PFSK-1 (cell line): ENCODE measurements around the gene TMPRSS3.

ENCODE experiments used
- FOXP2 ChIP-seq: optimal IDR thresholded peaks from 2 replicates; pipeline ENCODE3; 2011; ENCODE audit warnings: borderline replicate concordance, control low read depth, inconsistent platforms; ENCODE audit not compliant: insufficient read depth; ENCODE audit errors: extremely low read length, extremely low read depth
- POLR2AphosphoS5 ChIP-seq: IDR thresholded peaks from 2 replicates; pipeline ENCODE4 v1.6.1; 2012; ENCODE audit warnings: low read depth, mild to moderate bottlenecking, control low read depth, low read length, moderate library complexity
- SIN3A ChIP-seq: IDR thresholded peaks from 2 replicates; pipeline ENCODE4 v1.6.1; 2012; ENCODE audit warnings: mild to moderate bottlenecking, low read length, moderate library complexity, borderline replicate concordance; ENCODE audit not compliant: insufficient read depth
- TAF1 ChIP-seq: IDR thresholded peaks from 2 replicates; pipeline ENCODE4 v1.6.1; 2012; ENCODE audit warnings: low read length, control low read depth, borderline replicate concordance; ENCODE audit not compliant: insufficient read depth
- TF ChIP-seq, protein P1 (sequence below), 2 experiments: IDR thresholded peaks; 2 replicates each; pipeline versions ENCODE4 v1.6.1 to v1.8.0; 2011 to 2012; ENCODE audit warnings: low read depth in 2 of 2, low read length in 2 of 2, control low read depth in 1 of 2, inconsistent platforms in 1 of 2, mild to moderate bottlenecking in 1 of 2, moderate library complexity in 1 of 2; ENCODE audit not compliant: insufficient read depth in 1 of 2

Gene TMPRSS3

GRCh38 chr21:42346441-42346840, 49.4 kb downstream of the TMPRSS3 start:
- TF ChIP-seq, protein P1, sequence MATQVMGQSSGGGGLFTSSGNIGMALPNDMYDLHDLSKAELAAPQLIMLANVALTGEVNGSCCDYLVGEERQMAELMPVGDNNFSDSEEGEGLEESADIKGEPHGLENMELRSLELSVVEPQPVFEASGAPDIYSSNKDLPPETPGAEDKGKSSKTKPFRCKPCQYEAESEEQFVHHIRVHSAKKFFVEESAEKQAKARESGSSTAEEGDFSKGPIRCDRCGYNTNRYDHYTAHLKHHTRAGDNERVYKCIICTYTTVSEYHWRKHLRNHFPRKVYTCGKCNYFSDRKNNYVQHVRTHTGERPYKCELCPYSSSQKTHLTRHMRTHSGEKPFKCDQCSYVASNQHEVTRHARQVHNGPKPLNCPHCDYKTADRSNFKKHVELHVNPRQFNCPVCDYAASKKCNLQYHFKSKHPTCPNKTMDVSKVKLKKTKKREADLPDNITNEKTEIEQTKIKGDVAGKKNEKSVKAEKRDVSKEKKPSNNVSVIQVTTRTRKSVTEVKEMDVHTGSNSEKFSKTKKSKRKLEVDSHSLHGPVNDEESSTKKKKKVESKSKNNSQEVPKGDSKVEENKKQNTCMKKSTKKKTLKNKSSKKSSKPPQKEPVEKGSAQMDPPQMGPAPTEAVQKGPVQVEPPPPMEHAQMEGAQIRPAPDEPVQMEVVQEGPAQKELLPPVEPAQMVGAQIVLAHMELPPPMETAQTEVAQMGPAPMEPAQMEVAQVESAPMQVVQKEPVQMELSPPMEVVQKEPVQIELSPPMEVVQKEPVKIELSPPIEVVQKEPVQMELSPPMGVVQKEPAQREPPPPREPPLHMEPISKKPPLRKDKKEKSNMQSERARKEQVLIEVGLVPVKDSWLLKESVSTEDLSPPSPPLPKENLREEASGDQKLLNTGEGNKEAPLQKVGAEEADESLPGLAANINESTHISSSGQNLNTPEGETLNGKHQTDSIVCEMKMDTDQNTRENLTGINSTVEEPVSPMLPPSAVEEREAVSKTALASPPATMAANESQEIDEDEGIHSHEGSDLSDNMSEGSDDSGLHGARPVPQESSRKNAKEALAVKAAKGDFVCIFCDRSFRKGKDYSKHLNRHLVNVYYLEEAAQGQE (IDR thresholded peaks at IDR 0.05; ENCODE audit: insufficient read depth in 1 of 2, low read depth in 2 of 2, low read length in 2 of 2), result no peak
- TF ChIP-seq FOXP2 (no peak), POLR2AphosphoS5 (no peak), SIN3A (no peak), TAF1 (no peak)

- TF ChIP-seq FOXP2 (no peak), TAF1 (no peak), SIN3A (no peak), POLR2AphosphoS5 (no peak)
- TF ChIP-seq, protein P1 (IDR thresholded peaks at IDR 0.05; ENCODE audit: insufficient read depth in 1 of 2, low read depth in 2 of 2, low read length in 2 of 2), result no peak
These were observed 51.2 kb downstream of the TMPRSS3 start for GRCh38 chr21:42344631-42345030.

DNA sequence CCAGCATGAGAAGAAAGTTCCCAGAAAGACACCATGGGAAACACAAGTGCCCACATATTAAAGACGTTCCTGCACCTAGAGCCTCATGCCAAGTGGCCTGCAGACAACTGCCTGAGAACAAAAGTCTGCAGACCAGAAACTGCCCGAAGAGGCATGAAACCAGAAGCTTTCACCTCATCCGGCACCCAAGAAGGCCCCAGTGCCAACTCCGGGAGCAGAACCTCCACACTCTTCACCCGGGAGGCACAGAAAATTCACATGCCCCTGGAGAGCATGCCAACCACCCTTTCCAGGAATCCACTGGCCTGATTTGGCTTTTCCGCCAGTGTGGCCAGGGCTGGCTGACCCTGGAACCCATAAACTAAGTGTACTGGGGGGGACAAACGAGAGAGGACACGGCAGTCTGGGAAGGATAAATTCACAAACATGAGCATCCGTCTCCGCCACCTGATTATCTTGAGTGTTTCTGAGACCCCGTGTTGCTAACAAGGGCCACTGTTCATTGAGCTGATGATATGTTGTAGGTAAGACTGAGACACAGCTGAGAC, 51.8 kb downstream of the TMPRSS3 start:
- TF ChIP-seq TAF1 (no peak), SIN3A (no peak), FOXP2 (no peak), POLR2AphosphoS5 (no peak)
- TF ChIP-seq, protein P1 (IDR thresholded peaks at IDR 0.05; ENCODE audit: insufficient read depth in 1 of 2, low read depth in 2 of 2, low read length in 2 of 2), result no peak

- no peak for TF ChIP-seq POLR2AphosphoS5
These were observed 52.3 kb downstream of the TMPRSS3 start for GRCh38 chr21:42343556-42343955.

DNA sequence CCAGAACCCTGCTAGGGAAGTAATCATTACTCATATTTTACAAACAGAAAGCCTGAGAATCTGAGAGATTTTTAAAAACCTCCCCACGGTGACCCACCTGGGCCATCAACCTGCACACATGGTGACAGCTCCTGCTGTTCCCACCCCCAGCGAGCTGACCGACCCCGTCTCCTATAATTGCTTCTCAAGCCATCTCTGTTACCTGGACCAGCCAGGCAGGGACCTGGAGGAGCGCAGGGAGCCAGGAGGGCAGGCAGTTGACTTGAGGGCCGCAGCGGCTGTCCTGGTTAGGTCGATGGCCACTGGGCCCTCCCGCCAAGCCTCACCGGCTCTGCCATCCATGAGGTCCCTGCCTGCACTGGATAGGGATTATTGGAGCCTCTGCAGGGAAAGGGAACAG, 52.8 kb downstream of the TMPRSS3 start:
- TF ChIP-seq SIN3A, result no peak
- TF ChIP-seq FOXP2, result no peak
- TF ChIP-seq, protein P1 (IDR thresholded peaks at IDR 0.05; ENCODE audit: insufficient read depth in 1 of 2, low read depth in 2 of 2, low read length in 2 of 2), result no peak
- no peak for TF ChIP-seq POLR2AphosphoS5
- no peak for TF ChIP-seq TAF1
